Measurements from ENCODE around the gene HOOK1.

DNA sequence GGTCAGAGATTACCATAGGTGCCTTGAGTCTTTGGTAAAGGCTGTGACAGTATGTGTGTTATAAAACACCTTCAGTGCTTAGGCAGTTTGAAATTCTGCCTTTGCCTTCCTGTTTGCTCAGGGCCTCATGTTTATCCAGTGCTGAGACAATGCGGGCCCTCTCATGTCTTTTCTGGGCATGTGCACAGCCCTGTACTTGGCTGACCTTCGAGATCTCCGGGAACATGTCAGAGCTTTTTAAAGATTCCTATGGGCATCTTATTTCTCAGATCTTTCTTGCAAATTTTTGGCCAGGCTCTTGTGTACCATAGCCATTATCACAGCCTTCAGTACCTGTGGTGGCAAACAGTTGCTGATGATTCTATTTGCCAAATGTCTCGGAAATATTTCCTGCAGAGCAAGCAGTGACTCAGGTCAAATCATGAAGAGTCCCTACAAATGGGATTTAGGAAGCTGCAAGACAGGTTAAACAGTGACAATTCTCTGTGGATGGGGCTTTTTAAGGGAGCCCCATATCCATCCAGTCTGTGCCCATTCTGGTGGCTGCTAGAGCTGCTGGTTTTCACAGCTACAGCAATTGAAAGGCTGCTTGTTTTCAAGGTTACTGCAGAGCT is 42.1 kb downstream of the HOOK1 start:
- TF ChIP-seq, protein P1, sequence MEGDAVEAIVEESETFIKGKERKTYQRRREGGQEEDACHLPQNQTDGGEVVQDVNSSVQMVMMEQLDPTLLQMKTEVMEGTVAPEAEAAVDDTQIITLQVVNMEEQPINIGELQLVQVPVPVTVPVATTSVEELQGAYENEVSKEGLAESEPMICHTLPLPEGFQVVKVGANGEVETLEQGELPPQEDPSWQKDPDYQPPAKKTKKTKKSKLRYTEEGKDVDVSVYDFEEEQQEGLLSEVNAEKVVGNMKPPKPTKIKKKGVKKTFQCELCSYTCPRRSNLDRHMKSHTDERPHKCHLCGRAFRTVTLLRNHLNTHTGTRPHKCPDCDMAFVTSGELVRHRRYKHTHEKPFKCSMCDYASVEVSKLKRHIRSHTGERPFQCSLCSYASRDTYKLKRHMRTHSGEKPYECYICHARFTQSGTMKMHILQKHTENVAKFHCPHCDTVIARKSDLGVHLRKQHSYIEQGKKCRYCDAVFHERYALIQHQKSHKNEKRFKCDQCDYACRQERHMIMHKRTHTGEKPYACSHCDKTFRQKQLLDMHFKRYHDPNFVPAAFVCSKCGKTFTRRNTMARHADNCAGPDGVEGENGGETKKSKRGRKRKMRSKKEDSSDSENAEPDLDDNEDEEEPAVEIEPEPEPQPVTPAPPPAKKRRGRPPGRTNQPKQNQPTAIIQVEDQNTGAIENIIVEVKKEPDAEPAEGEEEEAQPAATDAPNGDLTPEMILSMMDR (IDR thresholded peaks at IDR 0.05; ENCODE audit: low read length): no peak
- TF ChIP-seq EZH2 (optimal IDR thresholded peaks at IDR 0.05; ENCODE audit: low read depth, low read length) (no peak), EZH2phosphoT487 (IDR thresholded peaks at IDR 0.05; ENCODE audit: low read length) (no peak)
